IMR-90 (cell line): Measurements from ENCODE around the gene RSL1D1. TPM values are rescaled to one million over a fixed set of nuclear protein-coding genes. Genes with fewer than 3 reads are reported as not detected.

Experiments used
- ATAC-seq: fragments of 200-7000 bp; cut with Tn5 transposase; 2 replicates; pipeline ENCODE4 v1.9.1; 2020; ENCODE audit warnings: low read depth, mild to moderate bottlenecking, moderate library complexity
- BruUV-seq: library from RNA; stranded (reverse); fragments of 400-500 nt; replicated peaks from 2 replicates; lab custom pipeline; 2021; lab: Mats Ljungman, UMichigan
- CTCF ChIA-PET: fragments of 300-600 bp; formaldehyde crosslinking; extraction: SDS; loops from one replicate; lab custom pipeline; 2021; ENCODE audit warnings: antibody characterized with exemption; lab: Yijun Ruan, JAX
- POLR2A ChIA-PET: fragments of 300-600 bp; sonication (Branson Sonifier 250); formaldehyde crosslinking; loops from one replicate; lab custom pipeline; 2022; ENCODE audit warnings: antibody characterized with exemption; ENCODE audit not compliant: unreplicated experiment; lab: Charles Lee
- DNase-seq: peaks from one replicate; pipeline ENCODE4 v3.0.0; 2013
- H2AFZ ChIP-seq: replicated peaks from 2 replicates; pipeline ENCODE3; 2013; ENCODE audit warnings: low read length, mild to moderate bottlenecking; ENCODE audit not compliant: poor library complexity
- H2AK5ac ChIP-seq: 2 replicates; pipeline ENCODE4 v1.6.1; 2013; ENCODE audit warnings: low read depth, low read length, inconsistent platforms
- H2AK9ac ChIP-seq: replicated peaks from 2 replicates; pipeline ENCODE3; 2013; ENCODE audit warnings: mild to moderate bottlenecking, low read depth, low read length, moderate library complexity; ENCODE audit not compliant: poor library complexity
- H2BK120ac ChIP-seq: 2 replicates; pipeline ENCODE4 v1.6.1; 2013; ENCODE audit warnings: low read depth, low read length, inconsistent platforms
- H2BK15ac ChIP-seq: 3 replicates; pipeline ENCODE4 v1.6.1; 2013; ENCODE audit warnings: low read depth, low read length, inconsistent platforms
- H2BK20ac ChIP-seq: 2 replicates; pipeline ENCODE4 v1.6.1; 2013; ENCODE audit warnings: low read depth, mild to moderate bottlenecking, inconsistent platforms, low read length, moderate library complexity
- H2BK5ac ChIP-seq: 2 replicates; pipeline ENCODE4 v1.6.1; 2013; ENCODE audit warnings: mild to moderate bottlenecking, low read depth, low read length, inconsistent platforms; ENCODE audit not compliant: poor library complexity, severe bottlenecking
- H3K14ac ChIP-seq: replicated peaks from 2 replicates; pipeline ENCODE4 v1.6.1; 2013; ENCODE audit warnings: low read depth, low read length, inconsistent platforms
- H3K18ac ChIP-seq: 2 replicates; pipeline ENCODE4 v1.6.1; 2013; ENCODE audit warnings: low read depth, low read length, control low read depth
- H3K23ac ChIP-seq: 2 replicates; pipeline ENCODE4 v1.6.1; 2013; ENCODE audit warnings: low read depth, low read length, inconsistent platforms
- H3K27ac ChIP-seq: 2 replicates; pipeline ENCODE4 v1.5.1; 2013; ENCODE audit warnings: mild to moderate bottlenecking, control low read depth, low read length; ENCODE audit not compliant: insufficient read depth
- H3K27me3 ChIP-seq: 2 replicates; pipeline ENCODE4 v1.6.1; 2013; ENCODE audit warnings: low read length; ENCODE audit not compliant: control insufficient read depth, insufficient read depth
- H3K36me3 ChIP-seq: 2 replicates; pipeline ENCODE4 v1.6.1; 2013; ENCODE audit warnings: low read length, mixed read lengths; ENCODE audit not compliant: control insufficient read depth, insufficient read depth
- H3K4ac ChIP-seq: 2 replicates; pipeline ENCODE4 v1.6.1; 2013; ENCODE audit warnings: low read depth, low read length, inconsistent platforms
- H3K4me1 ChIP-seq: 2 replicates; pipeline ENCODE4 v1.6.1; 2013; ENCODE audit warnings: low read length, mixed read lengths; ENCODE audit not compliant: control insufficient read depth, insufficient read depth
- H3K4me2 ChIP-seq: 2 replicates; pipeline ENCODE4 v1.6.1; 2013; ENCODE audit warnings: low read depth, mild to moderate bottlenecking, control low read depth, low read length, moderate library complexity
- H3K4me3 ChIP-seq: 2 replicates; pipeline ENCODE4 v1.5.1; 2013; ENCODE audit warnings: low read depth, mild to moderate bottlenecking, control low read depth, low read length, moderate library complexity; ENCODE audit not compliant: insufficient read depth
- H3K56ac ChIP-seq: 2 replicates; pipeline ENCODE4 v1.6.1; 2013; ENCODE audit warnings: low read length, inconsistent platforms; ENCODE audit not compliant: insufficient read depth; ENCODE audit errors: extremely low read depth
- H3K79me1 ChIP-seq, 2 experiments: 2 replicates each; pipeline ENCODE4 v1.6.1; 2013; ENCODE audit warnings: low read length in 2 of 2, inconsistent platforms in 1 of 2, low read depth in 1 of 2
- H3K9ac ChIP-seq: 2 replicates; pipeline ENCODE4 v1.6.1; 2013; ENCODE audit warnings: low read depth, low read length, control low read depth
- H3K9me1 ChIP-seq: 2 replicates; pipeline ENCODE4 v1.6.1; 2013; ENCODE audit warnings: low read length, inconsistent platforms; ENCODE audit not compliant: insufficient read depth
- H3K9me3 ChIP-seq: 2 replicates; pipeline ENCODE4 v1.6.1; 2013; ENCODE audit warnings: low read length; ENCODE audit not compliant: control insufficient read depth, insufficient read depth
- H4K20me1 ChIP-seq: 2 replicates; pipeline ENCODE4 v1.6.1; 2013; ENCODE audit warnings: low read length, inconsistent platforms; ENCODE audit not compliant: insufficient read depth
- H4K5ac ChIP-seq: 2 replicates; pipeline ENCODE4 v1.6.1; 2013; ENCODE audit warnings: mild to moderate bottlenecking, low read depth, low read length, control low read depth
- H4K8ac ChIP-seq, 2 experiments: 2 replicates each; pipeline ENCODE4 v1.6.1; 2013; ENCODE audit warnings: low read depth in 2 of 2, low read length in 2 of 2, control low read depth in 1 of 2, inconsistent platforms in 1 of 2
- H4K91ac ChIP-seq: 2 replicates; pipeline ENCODE4 v1.6.1; 2013; ENCODE audit warnings: low read depth, low read length, inconsistent platforms; ENCODE audit not compliant: insufficient read depth
- BHLHE40 ChIP-seq: fragments of 150-350 bp; IDR thresholded peaks from 2 replicates; pipeline ENCODE4 v1.6.1; 2016; ENCODE audit warnings: mild to moderate bottlenecking, low read depth, low read length
- CEBPB ChIP-seq: IDR thresholded peaks from 2 replicates; pipeline ENCODE4 v1.6.1; 2012; ENCODE audit warnings: low read depth, low read length, improper control_type of control experiment
- CHD1 ChIP-seq: IDR thresholded peaks from 2 replicates; pipeline ENCODE4 v1.6.1; 2012; ENCODE audit warnings: low read depth, low read length, improper control_type of control experiment
- FOS ChIP-seq: fragments of 150-350 bp; IDR thresholded peaks from 2 replicates; pipeline ENCODE4 v1.6.1; 2016; ENCODE audit warnings: low read depth, low read length
- MAFK ChIP-seq: IDR thresholded peaks from 2 replicates; pipeline ENCODE4 v1.6.1; 2012; ENCODE audit warnings: low read depth, low read length, improper control_type of control experiment
- MAZ ChIP-seq: IDR thresholded peaks from 2 replicates; pipeline ENCODE4 v1.6.1; 2012; ENCODE audit warnings: low read depth, mild to moderate bottlenecking, low read length, improper control_type of control experiment, moderate library complexity, borderline replicate concordance
- MXI1 ChIP-seq: IDR thresholded peaks from 2 replicates; pipeline ENCODE4 v1.6.1; 2012; ENCODE audit warnings: low read depth, mild to moderate bottlenecking, low read length, moderate library complexity, borderline replicate concordance
- NFE2L2 ChIP-seq: fragments of 150-350 bp; IDR thresholded peaks from 2 replicates; pipeline ENCODE4 v1.6.1; 2016; ENCODE audit warnings: low read depth, mild to moderate bottlenecking, low read length
- POLR2A ChIP-seq: IDR thresholded peaks from 2 replicates; pipeline ENCODE4 v1.6.1; 2012; ENCODE audit warnings: mild to moderate bottlenecking, low read depth, low read length
- RAD21 ChIP-seq: IDR thresholded peaks from 2 replicates; pipeline ENCODE4 v1.6.1; 2012; ENCODE audit warnings: low read length, improper control_type of control experiment
- RCOR1 ChIP-seq: IDR thresholded peaks from 2 replicates; pipeline ENCODE4 v1.6.1; 2012; ENCODE audit warnings: mild to moderate bottlenecking, low read length, improper control_type of control experiment; ENCODE audit not compliant: insufficient replicate concordance
- RFX5 ChIP-seq: IDR thresholded peaks from 2 replicates; pipeline ENCODE4 v1.8.0; 2012; ENCODE audit warnings: low read depth, mild to moderate bottlenecking, low read length, moderate library complexity
- SMC3 ChIP-seq: fragments of 150-350 bp; IDR thresholded peaks from 2 replicates; pipeline ENCODE4 v1.6.1; 2016; ENCODE audit warnings: low read depth, mild to moderate bottlenecking, antibody characterized with exemption, low read length, moderate library complexity
- WGBS, 2 experiments: methylation state at CpG; one replicate each; pipeline versions ENCODE4 v1.1.5 to v1.1.7; 2013; ENCODE audit warnings: missing lambda C conversion rate in 2 of 2; ENCODE audit not compliant: insufficient read length in 1 of 2; ENCODE audit errors: extremely low coverage in 2 of 2; 5-methylcytosine and 5-hydroxymethylcytosine counted together
- dilution Hi-C: fragments of 300-500 bp; cut with HindIII; formaldehyde crosslinking; loops from one replicate; pipeline ENCODE4 v1.14.3; 2018; ENCODE audit warnings: low sequenced_read_pairs; ENCODE audit not compliant: unreplicated experiment
- in situ Hi-C: fragments of 300-500 bp; cut with MboI; formaldehyde crosslinking; loops from 3 replicates; pipeline ENCODE4 v1.14.3; 2019; ENCODE audit warnings: low sequenced_read_pairs, inconsistent platforms, mixed read lengths
- intact Hi-C: fragments of 100-400 bp; cut with micrococcal nuclease; formaldehyde crosslinking; loops from 2 replicates; pipeline ENCODE4 v1.10.0; 2022
- polyA plus RNA-seq, 3 experiments: library from polyadenylated mRNA; depleted of rRNA; stranded (reverse); fragments of >200 nt; gene quantifications; 2 replicates each; pipeline ENCODE4 v1.2.3, GENCODE V29; 2012; ENCODE audit warnings: low replicate concordance in 1 of 3
- total RNA-seq: library from RNA; depleted of rRNA; stranded (reverse); fragments of >200 nt; gene quantifications from 2 replicates; pipeline ENCODE4 v1.2.3, GENCODE V29; 2012
- TF ChIP-seq, protein P1 (sequence below): fragments of 150-350 bp; IDR thresholded peaks from 2 replicates; pipeline ENCODE4 v1.6.1; 2016; ENCODE audit warnings: low read depth, mild to moderate bottlenecking, low read length, moderate library complexity, borderline replicate concordance
- TF ChIP-seq, protein P2 (sequence below): fragments of 150-350 bp; IDR thresholded peaks from 2 replicates; pipeline ENCODE4 v1.6.1; 2017; ENCODE audit warnings: mild to moderate bottlenecking, antibody characterized with exemption, low read length, low read depth
- TF ChIP-seq, protein P3 (sequence below): conservative IDR thresholded peaks from 2 replicates; pipeline ENCODE4 v1.5.1; 2012; ENCODE audit warnings: mild to moderate bottlenecking, low read depth, low read length, improper control_type of control experiment

Gene RSL1D1
- total and polyA plus RNA-seq, 2 of the 4 experiments (the other 2 are of a cell fraction) = 63.8 to 77.4 TPM

DNA sequence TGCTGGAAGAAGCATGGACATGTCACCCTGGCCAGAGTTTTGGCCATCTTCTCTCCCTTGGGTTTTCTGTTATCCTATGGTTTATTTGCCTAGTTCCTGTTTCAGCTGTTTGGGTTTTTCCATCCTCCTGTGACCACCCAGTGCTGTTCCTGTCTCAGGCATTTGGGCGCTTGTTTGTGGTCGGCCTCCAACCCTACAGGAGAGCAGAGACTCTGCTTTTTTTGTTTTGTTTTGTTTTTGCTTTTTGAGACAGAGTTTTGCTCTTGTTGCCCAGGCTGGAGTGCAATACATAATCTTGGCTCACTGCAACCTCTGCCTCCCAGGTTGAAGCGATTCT is 51.0 kb downstream of the RSL1D1 start:
- Histone ChIP-seq H3K56ac (no peak overlapping the region), H2BK20ac (no peak overlapping the region), H3K79me1 (peaks cover 20 to 59% of the 10 kb centered on the region in 2 experiments), H3K4me2 (no peak overlapping the region), H2AK5ac (no peak overlapping the region), H3K36me3 (peaks cover under 1% of the 10 kb centered on the region; the same call in 1 of the 2 replicates), H4K8ac (peak overlapping the region in 1 of 2 experiments; percentile 3; a peak in 1 of 4 replicates), H4K5ac (no peak overlapping the region), H3K4ac (peak overlapping the region; percentile 33; the same call in 1 of the 2 replicates), H2AK9ac (no peak overlapping the region), H2AFZ (peak overlapping the region; percentile 35), H3K4me3 (no peak overlapping the region), H2BK120ac (no peak overlapping the region), H3K9me3 (no peaks in the 10 kb centered on the region), H3K27ac (no peak overlapping the region; the same call in 1 of the 2 replicates), H4K91ac (no peak overlapping the region), H3K9ac (no peak overlapping the region), H3K14ac (peak overlapping the region; percentile 72; the same call in 1 of the 2 replicates), H3K9me1 (peaks cover 17% of the 10 kb centered on the region), H2BK5ac (no peak overlapping the region), H2BK15ac (no peak overlapping the region), H4K20me1 (peaks cover 13% of the 10 kb centered on the region), H3K27me3 (no peaks in the 10 kb centered on the region), H3K18ac (no peak overlapping the region), H3K23ac (peak overlapping the region; percentile 64; the same call in 1 of the 2 replicates), H3K4me1 (peaks cover 17% of the 10 kb centered on the region)
- ATAC-seq = no peak
- intact Hi-C loops (no loop called here), dilution Hi-C loops (no loop called here), in situ Hi-C loops (loop anchor here (25.0 kb wide), 1 partner anchor 838 kb away; no protein-coding TSS in a partner anchor)
- ChIA-PET CTCF (no interaction called here), POLR2A (no interaction called here)
- BruUV-seq = no TSS peak
- DNase-seq = no peak
- TF ChIP-seq, protein P1, sequence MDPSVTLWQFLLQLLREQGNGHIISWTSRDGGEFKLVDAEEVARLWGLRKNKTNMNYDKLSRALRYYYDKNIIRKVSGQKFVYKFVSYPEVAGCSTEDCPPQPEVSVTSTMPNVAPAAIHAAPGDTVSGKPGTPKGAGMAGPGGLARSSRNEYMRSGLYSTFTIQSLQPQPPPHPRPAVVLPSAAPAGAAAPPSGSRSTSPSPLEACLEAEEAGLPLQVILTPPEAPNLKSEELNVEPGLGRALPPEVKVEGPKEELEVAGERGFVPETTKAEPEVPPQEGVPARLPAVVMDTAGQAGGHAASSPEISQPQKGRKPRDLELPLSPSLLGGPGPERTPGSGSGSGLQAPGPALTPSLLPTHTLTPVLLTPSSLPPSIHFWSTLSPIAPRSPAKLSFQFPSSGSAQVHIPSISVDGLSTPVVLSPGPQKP = no peak
- TF ChIP-seq, protein P2, sequence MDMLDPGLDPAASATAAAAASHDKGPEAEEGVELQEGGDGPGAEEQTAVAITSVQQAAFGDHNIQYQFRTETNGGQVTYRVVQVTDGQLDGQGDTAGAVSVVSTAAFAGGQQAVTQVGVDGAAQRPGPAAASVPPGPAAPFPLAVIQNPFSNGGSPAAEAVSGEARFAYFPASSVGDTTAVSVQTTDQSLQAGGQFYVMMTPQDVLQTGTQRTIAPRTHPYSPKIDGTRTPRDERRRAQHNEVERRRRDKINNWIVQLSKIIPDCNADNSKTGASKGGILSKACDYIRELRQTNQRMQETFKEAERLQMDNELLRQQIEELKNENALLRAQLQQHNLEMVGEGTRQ = no peak
- TF ChIP-seq MXI1 = no peak
- no peak for TF ChIP-seq SMC3
- no peak for TF ChIP-seq MAZ
- no peak for TF ChIP-seq RCOR1
- no peak for TF ChIP-seq CHD1
- no peak for TF ChIP-seq CEBPB
- no peak for TF ChIP-seq NFE2L2
- TF ChIP-seq POLR2A = no peak
- TF ChIP-seq RAD21 = no peak
- no peak for TF ChIP-seq FOS
- TF ChIP-seq, protein P3, sequence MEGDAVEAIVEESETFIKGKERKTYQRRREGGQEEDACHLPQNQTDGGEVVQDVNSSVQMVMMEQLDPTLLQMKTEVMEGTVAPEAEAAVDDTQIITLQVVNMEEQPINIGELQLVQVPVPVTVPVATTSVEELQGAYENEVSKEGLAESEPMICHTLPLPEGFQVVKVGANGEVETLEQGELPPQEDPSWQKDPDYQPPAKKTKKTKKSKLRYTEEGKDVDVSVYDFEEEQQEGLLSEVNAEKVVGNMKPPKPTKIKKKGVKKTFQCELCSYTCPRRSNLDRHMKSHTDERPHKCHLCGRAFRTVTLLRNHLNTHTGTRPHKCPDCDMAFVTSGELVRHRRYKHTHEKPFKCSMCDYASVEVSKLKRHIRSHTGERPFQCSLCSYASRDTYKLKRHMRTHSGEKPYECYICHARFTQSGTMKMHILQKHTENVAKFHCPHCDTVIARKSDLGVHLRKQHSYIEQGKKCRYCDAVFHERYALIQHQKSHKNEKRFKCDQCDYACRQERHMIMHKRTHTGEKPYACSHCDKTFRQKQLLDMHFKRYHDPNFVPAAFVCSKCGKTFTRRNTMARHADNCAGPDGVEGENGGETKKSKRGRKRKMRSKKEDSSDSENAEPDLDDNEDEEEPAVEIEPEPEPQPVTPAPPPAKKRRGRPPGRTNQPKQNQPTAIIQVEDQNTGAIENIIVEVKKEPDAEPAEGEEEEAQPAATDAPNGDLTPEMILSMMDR = no peak
- no peak for TF ChIP-seq BHLHE40
- TF ChIP-seq MAFK = no peak
- no peak for TF ChIP-seq RFX5
- 100% methylated on average over 1 of the region's 3 CpGs; no CpG with 5 or more reads in 1 of the 2 experiments for WGBS, 2 experiments
